ENCODE results near the gene BLVRB.
"Not testable (repeated sequence)": the region's sequence is repeated elsewhere in the genome, so short reads cannot be mapped to it uniquely, and the experiment has no call there.

BLVRB gene

GRCh38 chr19:40502081-40502480 is 36.5 kb upstream of the BLVRB start:
- TF ChIP-seq CTCF (IDR thresholded peaks at IDR 0.05; ENCODE audit: low read depth, low read length, missing control alignments), result no peak
- in situ Hi-C loops (cut with HindIII; ENCODE audit: low sequenced_read_pairs), result no loop called here
- no peak for DNase-seq (ENCODE audit: low read depth)
- no peak overlapping the region for H3K4me3 ChIP-seq (ENCODE audit: low read depth, low read length)

GRCh38 chr19:40501599-40501998 is 36.1 kb upstream of the BLVRB start:
- in situ Hi-C loops (cut with HindIII; ENCODE audit: low sequenced_read_pairs), result no loop called here
- no peak overlapping the region for H3K4me3 ChIP-seq (ENCODE audit: low read depth, low read length)

GRCh38 chr19:40500678-40501530 is 35.4 kb upstream of the BLVRB start:
- DNase-seq (ENCODE audit: low read depth); in situ Hi-C loops (cut with HindIII; ENCODE audit: low sequenced_read_pairs); H3K4me3 ChIP-seq (ENCODE audit: low read depth, low read length): not testable (repeated sequence)

More at GRCh38 chr19:40501599-40501998, 36.1 kb upstream of the BLVRB start:
- TF ChIP-seq CTCF (IDR thresholded peaks at IDR 0.05; ENCODE audit: low read depth, low read length, missing control alignments), result no peak
- DNase-seq (ENCODE audit: low read depth), result no peak

GRCh38 chr19:40499320-40499719 is 33.8 kb upstream of the BLVRB start:
- no peak overlapping the region for H3K4me3 ChIP-seq (ENCODE audit: low read depth, low read length)
- TF ChIP-seq CTCF (IDR thresholded peaks at IDR 0.05; ENCODE audit: low read depth, low read length, missing control alignments), result no peak
- in situ Hi-C loops (cut with HindIII; ENCODE audit: low sequenced_read_pairs), result no loop called here
- no peak for DNase-seq (ENCODE audit: low read depth)

- H3K4me3 ChIP-seq (ENCODE audit: low read depth, low read length), result no peak overlapping the region
- no peak for TF ChIP-seq CTCF (IDR thresholded peaks at IDR 0.05; ENCODE audit: low read depth, low read length, missing control alignments)
- DNase-seq (ENCODE audit: low read depth), result no peak
- in situ Hi-C loops (cut with HindIII; ENCODE audit: low sequenced_read_pairs), result no loop called here
These were observed 31.7 kb upstream of the BLVRB start for GRCh38 chr19:40497214-40497613.

- no peak for TF ChIP-seq CTCF (IDR thresholded peaks at IDR 0.05; ENCODE audit: low read depth, low read length, missing control alignments)
These were observed 28.8 kb upstream of the BLVRB start for GRCh38 chr19:40494191-40494838.

GRCh38 chr19:40493778-40494177 is 28.2 kb upstream of the BLVRB start:
- no peak overlapping the region for H3K4me3 ChIP-seq (ENCODE audit: low read depth, low read length)
- TF ChIP-seq CTCF (IDR thresholded peaks at IDR 0.05; ENCODE audit: low read depth, low read length, missing control alignments), result no peak
- DNase-seq (ENCODE audit: low read depth), result no peak
- in situ Hi-C loops (cut with HindIII; ENCODE audit: low sequenced_read_pairs), result no loop called here

More at GRCh38 chr19:40494191-40494838, 28.8 kb upstream of the BLVRB start:
- in situ Hi-C loops (cut with HindIII; ENCODE audit: low sequenced_read_pairs), result no loop called here
- DNase-seq (ENCODE audit: low read depth), result no peak
- H3K4me3 ChIP-seq (ENCODE audit: low read depth, low read length), result no peak overlapping the region

Data from astrocyte of the cerebellum (primary cell).